GM18907 (cell line): ENCODE data around the gene PLCB1.
"Not testable (repeated sequence)": the region's sequence is repeated elsewhere in the genome, so short reads cannot be mapped to it uniquely, and the experiment has no call there.

Source experiments
- ATAC-seq: cut with Tn5 transposase; IDR thresholded peaks from one replicate; pipeline ENCODE4 v1.9.1; 2021; ENCODE audit warnings: mild to moderate bottlenecking, moderate library complexity; ENCODE audit not compliant: unreplicated experiment

PLCB1 gene

DNA sequence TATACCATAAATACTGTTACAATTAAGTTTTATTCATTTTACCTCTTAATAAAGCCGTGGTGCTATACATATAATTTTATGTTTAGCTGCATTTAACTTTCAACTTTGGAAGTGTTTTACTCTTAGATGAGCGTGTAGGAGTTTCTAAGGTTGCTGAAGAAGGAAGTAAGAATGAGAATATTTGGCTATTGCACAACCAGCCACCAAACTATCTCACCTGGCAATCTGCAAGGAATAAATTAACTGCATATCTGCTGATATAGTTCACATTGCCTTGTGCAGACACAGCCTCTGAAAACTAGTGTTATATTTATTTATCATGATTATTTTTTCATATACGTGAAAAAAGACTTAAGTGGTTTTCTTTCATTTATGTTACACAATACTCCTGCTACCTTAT, 230.4 kb downstream of the PLCB1 start:
- no peak for ATAC-seq

DNA sequence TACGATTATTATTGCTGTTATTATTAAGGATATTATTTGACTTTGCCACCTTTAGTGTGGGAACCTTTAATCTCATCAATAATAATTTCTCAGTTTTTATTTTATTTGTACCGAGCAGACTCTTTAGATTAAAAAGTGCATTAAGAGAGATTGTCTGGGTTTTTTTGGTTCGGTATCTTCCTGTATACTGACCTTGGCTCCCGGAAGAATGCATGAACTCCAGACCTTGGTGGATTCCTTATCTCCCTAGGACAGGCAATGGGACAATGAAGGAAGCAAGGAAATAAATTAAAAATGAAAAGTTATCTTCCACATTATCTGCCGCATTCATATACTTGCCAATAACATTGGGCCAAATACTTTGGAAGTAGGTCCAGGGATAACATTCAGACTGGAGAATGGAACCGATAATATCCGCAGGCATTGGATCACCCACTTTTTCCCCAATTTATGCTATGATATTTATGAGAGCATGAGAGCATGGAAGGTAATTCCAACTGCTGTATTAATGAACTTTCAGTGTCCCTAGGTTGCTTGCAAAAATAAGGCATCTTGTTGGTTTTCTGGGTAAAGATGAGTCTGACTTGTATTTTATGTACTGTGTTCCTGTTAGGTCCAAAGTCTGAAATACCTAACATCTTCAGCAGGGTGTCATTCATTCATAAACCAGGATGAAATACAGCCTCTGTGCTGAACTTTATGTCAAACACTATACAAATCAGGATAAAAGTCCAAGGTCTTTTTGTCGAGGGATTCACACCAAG, 232.1 kb downstream of the PLCB1 start:
- no peak for ATAC-seq

DNA sequence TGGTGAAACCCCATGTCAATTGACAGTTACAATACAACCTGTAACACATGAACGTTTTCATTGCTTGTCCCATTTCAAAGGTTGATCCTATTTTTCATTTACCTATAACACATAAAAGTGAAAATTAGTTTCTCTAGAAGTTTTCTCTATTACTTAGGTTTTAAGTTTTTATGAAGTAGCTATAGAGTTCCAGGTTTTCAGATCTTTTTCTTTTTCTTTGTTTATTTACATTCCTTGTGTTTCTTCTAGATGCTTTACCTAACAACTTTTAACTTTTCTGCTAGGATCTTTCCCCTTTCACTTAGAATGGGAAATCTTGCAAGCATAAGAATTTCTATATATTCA, 232.6 kb downstream of the PLCB1 start:
- ATAC-seq, result no peak

DNA sequence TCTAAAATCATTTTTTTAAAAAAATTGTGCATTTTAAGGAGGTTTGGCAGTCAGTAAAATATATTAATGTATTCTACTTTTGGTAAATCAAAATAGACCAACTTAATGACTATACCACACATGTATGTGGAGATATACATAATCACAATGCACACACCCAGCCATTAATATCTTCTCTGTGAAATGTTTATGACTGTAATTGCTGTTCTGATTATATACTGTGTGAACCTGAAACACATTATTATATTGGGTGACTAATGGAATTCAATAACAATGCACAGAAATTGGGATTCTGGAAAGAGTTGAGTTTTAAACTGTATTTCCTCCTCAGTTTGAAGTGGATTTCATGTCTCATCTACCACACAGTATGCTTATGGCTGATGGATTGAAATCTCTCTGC, 233.6 kb downstream of the PLCB1 start:
- ATAC-seq, result no peak

DNA sequence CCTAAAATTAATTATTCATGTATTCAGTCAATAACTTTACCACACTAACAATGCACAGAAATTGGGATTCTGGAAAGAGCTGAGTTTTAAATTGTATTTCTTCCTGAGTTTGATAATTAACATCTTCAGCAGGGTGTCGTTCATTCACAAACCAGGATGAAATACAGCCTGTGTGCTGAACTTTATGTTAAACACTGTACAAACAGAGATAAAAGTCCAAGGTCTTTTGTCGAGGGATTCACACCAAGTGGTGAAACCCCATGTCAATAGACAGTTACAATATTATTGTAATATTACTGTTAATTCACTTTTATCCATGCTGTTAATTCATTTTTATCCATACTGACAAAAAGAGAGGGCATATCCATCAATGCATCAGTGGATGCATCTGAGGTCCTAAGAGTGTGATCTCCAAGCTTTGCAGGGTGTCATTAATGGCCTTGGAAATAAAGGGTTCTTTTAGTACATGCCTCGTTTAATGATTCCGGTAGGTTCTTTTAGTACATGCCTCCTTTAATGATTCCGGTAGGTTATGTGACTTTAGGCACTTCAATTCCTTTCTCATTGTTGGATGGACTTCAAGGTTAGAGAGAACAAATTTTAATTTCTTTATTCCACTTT, 234.3 kb downstream of the PLCB1 start:
- ATAC-seq, result no peak

DNA sequence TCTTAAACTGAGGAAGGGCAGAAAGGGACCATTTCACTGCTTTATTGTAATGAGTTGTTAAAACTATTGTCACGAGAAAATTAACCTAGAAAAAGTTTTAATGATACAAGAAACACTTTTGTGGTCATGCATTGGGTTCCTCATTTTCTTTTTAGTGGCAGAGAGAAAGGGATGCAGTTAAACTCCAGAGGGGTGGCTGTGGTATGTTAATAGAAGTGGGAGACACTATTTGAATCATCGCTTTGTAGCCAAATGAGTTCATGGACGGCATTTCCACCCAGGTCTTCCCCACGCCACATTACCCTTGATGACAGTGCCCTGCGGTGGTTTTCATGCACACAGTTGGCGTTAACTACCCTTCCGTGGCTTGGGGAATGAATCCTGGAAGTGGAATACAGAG, 235.6 kb downstream of the PLCB1 start:
- no peak for ATAC-seq

DNA sequence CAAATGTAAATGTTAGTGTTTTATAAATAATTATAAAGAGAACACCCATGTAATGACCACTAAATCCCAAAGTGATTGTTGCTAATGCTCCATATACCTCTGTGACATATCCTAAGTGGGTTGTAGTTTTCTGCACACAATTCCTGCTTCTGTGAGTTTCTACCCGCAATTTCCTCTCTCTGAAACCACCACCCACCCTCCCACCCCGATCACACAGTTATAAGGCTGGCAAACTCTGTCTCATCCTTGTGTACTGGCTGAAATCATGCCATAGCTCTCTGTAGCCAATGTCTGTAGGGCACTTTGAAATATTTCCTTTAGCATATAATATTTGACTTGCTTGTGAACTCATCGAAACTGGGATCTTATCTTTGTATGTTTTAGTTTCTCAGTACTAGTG, 236.6 kb downstream of the PLCB1 start:
- no peak for ATAC-seq

DNA sequence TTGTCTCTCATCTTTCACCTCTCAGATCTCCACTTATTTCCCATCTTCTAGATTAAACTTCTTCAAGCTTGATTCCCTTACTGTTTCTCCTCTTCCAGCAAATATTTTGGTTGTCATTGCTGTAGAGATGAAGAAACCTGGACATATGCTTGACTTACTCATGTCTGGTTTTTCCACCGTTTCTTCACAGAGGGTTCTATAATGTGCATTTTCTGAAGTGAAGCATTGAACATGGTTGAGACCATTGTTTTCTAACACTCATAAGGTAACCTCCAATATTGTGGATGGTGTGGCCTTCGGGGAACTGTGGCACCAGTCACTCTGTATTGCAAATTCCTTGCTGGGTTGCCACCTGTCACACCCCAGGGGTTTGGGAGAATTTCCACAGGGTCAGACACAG, 237.2 kb downstream of the PLCB1 start:
- no peak for ATAC-seq

DNA sequence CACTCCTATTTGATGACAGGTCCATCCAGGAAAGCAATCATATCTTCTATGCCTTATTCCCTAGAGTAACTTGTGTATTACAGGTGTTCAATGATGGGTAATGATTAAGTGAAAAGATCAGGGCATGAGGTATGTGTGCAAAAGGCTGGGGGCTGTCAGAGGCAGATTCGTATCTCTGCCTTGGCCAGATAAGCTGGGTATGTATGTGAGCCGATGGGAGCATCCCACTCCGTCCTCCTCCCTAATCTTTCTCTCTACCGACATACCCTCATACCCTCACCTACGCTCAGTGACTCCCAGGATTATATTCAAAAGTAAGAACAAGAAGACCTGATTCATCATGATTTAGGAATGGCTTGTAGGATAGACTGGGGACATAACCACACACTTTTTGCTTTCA, 238.7 kb downstream of the PLCB1 start:
- no peak for ATAC-seq

DNA sequence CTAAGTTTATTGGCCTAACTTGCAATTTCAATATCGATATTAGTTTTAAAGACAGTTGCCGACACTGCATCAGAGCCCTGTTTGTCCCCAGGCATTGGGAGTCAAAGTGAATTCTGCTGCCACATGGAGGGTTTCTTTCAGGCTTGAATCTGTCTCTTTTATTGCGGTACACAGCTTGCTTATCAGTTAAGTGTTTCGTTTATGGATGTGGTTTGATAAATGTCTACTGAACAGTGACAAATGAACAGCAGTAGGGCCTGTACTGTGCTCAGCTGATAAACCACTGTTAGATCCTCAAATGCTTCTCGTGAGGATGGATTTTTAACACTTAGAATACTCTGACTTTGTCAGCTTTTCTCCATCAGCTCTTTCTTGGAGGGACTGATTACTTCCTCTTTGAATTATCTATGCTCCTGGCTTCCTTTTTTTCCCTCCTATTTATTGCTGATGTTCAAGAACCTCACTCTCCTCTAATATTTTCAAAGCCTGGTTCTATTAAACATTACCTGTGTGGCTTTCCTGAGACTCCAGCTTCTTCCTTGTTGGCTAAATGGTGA, 240.8 kb downstream of the PLCB1 start:
- no peak for ATAC-seq

DNA sequence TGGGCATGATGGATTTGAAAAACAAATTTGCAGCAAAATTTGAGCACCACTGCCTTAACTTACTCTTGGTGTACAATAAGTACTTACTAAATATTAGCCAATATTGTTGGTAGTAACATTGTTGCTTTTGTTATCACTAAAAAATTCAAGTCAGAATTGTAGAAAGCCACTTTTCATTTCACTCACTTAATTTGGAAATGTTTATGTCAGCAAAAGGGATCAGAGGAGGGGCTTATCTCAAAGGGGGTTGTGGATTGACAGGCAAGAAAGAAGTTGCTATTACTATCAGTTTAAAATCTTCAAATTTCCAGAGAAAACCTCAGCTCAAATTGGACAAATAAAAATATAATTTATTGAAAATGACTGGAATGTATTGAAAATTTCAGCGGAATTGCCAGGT, 241.5 kb downstream of the PLCB1 start:
- ATAC-seq, result no peak

DNA sequence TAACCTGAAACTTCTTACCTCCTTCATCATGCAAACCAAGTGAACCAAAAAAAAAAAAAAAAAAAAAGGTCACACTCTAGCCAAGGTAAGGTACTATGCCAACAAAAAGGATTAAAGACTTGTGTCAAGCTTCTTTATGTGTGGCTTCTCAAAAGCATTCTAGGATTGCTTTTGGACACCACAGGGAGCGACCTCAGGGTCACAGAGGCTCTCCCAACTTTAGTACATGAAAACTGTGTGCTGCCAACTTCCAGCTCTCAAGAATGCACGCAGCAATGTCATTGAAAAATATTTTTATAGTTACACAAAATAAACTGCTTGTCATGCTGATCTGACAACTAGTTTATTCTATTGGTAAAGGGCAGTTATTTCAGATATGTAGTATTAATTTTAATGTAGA, 243.8 kb downstream of the PLCB1 start:
- ATAC-seq, result no peak

DNA sequence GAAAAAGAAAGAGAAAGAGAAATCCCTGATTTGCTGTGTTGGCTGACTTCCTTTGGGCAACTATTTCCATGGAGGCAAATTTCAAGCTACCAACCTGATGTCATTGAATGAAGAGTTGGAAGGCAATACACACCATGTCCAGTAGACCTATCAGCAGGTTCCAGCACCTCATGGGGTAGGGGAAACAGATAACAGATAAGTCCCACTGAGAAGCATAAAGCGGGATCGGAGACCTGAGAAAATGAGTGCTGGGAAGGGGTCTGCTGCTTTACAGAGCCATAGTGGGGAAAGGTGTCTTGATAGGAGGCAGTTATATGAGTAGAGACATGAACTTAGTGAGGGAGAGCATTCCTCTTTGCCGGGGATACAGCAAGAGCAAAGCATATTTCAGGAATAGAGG, 244.9 kb downstream of the PLCB1 start:
- ATAC-seq, result no peak

DNA sequence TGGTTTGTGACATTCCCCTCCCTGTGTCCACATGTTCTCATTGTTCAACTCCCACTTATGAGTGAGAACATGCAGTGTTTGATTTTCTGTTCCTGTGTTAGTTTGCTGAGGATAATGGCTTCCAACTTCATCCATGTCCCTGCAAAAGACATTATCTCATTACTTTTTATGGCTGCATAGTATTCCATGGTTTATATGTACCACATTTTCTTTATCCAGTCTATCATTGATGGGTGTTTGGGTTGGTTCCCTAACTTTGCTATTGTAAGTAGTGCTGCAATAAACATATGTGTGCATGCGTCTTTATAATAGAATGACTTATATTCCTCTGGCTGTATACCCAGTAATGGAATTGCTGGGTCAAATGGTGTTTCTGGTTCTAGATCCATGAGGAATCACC, 247.1 kb downstream of the PLCB1 start:
- not testable (repeated sequence) for ATAC-seq

DNA sequence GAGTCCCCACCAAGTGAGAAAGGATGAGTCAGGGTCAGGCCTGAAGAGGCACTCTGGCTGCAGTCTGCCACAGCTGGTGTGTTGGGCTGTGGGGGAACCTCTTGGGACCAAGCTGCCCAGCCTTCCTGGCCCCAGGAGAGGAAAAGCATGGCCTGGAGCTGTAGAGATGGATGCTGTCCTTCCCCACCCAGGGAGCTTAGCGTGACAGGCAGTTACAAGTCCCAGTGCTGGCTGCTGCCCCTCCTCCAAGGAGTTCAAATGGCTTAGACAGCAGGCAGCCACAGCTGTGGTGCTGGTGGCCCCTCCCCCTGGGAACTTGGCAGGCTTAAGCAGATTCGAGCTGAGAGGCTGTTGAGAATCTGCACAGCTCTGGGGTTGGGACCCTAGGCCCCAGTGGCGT, 253.2 kb downstream of the PLCB1 start:
- ATAC-seq, result no peak

DNA sequence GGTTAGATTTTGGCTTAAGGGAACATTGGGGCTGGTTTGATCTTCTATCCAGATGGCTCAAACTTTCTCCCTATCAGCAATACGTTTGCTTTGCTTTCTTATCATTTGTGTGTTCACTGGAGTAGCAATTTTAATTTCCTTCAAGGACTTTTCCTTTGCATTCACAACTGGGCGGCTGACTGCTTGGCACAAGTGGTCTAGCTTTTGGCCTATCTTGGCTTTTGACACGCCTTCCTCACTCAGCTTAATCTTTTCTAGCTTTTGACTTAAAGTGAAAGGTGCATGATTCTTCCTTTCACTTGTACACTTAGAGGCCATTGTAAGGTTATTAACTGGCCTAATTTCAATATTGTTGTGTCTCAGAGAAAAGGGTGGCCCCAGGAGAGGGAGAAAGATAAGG, 254.9 kb downstream of the PLCB1 start:
- no peak for ATAC-seq

DNA sequence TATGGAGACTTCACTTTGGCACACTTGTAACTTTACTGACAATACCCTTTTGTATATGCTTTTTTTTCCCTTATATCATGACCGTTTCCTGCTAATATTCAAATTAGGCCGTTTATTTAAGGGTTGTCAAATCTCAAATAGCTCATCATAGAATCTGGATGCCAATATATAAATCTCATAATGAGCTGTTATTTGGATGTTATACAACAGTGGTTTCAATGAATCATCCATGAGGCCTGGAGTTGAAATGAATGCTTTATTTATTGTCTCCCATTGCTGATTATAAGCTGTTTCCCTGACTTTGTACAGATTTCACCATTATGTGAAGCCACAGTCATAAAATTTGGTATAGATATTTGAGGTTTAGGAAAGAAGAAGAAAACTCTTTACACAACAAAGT, 256.1 kb downstream of the PLCB1 start:
- ATAC-seq, result no peak

DNA sequence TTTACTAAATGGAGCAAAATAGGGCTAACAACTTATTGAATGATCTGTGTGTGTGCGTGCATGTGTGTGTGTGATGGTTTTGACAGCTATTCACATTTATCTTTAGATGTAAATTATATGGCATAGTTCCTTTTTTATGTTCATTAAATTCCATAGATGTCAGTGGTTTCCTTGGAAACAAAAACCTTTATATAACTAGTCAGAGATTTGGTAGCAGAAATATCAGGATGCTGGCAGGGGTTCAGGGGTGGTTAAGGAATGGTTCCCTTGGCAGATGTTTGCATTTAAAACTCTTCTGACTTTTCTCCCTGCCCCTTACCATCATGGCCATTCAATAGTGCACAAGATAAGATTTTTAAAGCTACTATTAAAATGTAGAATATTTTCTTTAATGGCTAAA, 256.6 kb downstream of the PLCB1 start:
- no peak for ATAC-seq

DNA sequence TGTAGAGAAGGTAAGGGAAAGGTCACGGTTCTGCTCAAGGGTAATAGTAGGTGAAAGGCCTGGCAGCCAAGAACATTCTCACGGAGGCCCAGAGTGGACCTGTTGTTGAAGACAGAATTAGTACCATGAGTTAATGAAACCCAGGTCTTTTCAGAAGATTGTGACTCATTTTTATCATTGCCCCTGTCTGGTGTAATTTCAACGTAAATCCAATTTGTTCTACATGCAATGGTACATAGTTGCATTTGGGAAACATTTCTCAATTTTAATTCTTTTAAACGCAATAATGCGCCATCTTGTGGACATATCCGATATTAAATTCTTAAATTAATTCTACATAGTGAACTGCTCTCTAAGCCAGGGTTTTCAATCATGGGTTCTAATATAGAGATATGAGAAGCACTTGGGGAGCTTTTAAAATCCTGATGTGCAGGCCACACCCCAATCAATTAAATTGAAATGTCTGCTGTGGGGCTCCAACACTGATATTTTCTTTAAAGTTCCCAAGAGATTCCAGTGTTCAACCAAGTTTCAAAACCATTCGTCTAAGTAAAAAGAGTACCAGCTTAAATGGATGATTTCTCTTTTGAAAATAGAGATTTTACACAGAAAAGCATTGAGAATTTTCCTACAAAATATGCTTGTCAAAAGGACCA, 257.4 kb downstream of the PLCB1 start:
- ATAC-seq, result no peak

DNA sequence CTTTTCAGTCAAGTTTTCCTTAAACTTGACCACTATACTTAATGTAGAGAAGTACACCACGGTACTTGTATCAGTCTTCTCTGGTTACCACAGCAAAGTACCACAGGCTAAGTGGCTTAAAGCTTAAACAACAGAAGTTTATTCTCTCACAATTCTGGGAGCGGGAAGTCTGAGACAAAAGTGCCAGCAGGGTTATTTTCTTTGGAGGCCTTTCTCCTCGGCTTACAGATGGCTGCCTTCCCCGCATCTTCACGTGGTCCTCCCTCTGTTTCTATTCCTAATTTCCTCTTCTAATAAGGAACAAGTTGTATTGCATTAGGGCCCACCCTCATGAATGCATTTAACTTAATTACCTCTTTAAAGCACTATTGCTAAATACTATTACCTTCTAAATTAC, 258.0 kb downstream of the PLCB1 start:
- ATAC-seq, result no peak

DNA sequence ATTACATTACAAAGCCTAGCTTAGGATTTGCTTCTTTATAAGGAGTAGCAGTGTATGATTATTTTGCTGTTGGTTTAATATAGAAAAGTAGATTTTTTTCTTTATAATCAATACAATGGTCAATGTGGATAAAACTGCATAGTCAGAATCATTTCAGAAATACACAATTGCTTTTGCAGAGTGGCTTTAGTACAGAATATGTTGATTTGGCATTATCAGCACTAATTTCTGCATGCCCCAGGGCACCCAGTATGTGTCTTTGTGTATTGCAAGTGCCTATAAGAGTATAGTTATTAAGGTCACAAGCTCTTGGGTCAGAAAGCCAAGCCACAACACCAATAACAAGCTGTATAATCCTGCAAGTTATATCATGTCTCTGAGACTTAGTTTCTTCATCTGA, 258.4 kb downstream of the PLCB1 start:
- no peak for ATAC-seq

DNA sequence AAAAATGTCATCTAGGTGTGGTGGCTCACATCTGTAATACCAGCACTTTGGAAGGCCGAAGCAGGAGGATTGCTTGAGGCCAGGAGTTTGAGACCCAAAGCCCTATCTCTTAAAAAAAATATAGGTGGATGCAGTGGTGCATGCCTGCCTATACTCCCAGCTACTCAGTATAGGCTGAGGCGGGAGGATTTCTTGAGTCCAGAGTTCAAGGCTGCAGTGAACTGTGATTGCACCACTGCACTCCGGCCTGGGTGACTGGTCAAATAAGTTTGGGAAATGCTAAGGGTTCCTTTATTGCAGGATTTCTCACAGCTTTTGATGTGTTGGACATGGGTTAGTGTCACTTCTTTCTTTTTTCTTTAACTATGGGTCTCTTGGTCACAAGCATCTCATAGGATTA, 261.3 kb downstream of the PLCB1 start:
- no peak for ATAC-seq
